BE2C (cell line): ENCODE data around the gene JPH4.

Experiments
- DNase-seq: peaks from one replicate; pipeline ENCODE4 v3.0.0-alpha.2; 2020
- H3K27me3 ChIP-seq: fragments of 250-450 bp; sonication (Bioruptor Pico); 2 replicates; pipeline ENCODE4 v1.5.1; 2020; ENCODE audit warnings: mild to moderate bottlenecking
- H3K36me3 ChIP-seq: fragments of 250-450 bp; sonication (Bioruptor Pico); 2 replicates; pipeline ENCODE4 v1.5.1; 2020; ENCODE audit warnings: mild to moderate bottlenecking
- H3K4me1 ChIP-seq: fragments of 250-450 bp; sonication (Bioruptor Pico); 2 replicates; pipeline ENCODE4 v1.5.1; 2020
- H3K4me3 ChIP-seq: 2 replicates; pipeline ENCODE4 v1.5.1; 2011; ENCODE audit warnings: low read depth, low read length
- H3K9me3 ChIP-seq: fragments of 250-450 bp; sonication (Bioruptor Pico); 2 replicates; pipeline ENCODE4 v1.5.1; 2020
- CTCF ChIP-seq: IDR thresholded peaks from 2 replicates; pipeline ENCODE4 v1.5.1; 2012; ENCODE audit warnings: mild to moderate bottlenecking, low read depth, low read length

The JPH4 gene

GRCh38 chr14:23525611-23526010, 53.0 kb downstream of the JPH4 start:
- no peak for DNase-seq
- Histone ChIP-seq H3K27me3 (no peaks in the 10 kb centered on the region), H3K36me3 (no peaks in the 10 kb centered on the region; the same call in 1 of the 2 replicates), H3K4me3 (no peak overlapping the region), H3K9me3 (no peaks in the 10 kb centered on the region), H3K4me1 (no peaks in the 10 kb centered on the region)
- no peak for TF ChIP-seq CTCF

DNA sequence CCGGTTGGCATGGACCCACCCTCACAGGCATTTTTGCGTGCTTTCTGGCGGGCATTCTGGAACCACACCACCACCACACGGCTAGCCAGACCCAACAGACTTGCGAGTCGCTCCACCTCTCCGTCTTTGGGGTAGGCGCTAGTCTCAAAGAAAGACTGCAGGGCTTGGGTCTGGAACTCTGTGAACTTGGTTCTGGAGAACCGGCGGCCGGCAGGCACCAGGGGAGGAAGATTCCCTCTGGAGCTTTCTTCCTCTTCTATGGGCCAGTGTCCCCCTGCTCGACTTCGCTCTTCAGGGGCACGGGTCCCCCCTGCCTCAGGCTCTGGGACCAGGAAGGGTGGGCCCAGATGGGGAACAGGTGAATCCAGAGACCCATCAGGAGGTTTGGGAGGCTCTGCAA, 53.6 kb downstream of the JPH4 start:
- H3K4me3 ChIP-seq = no peak overlapping the region
- no peaks in the 10 kb centered on the region for H3K9me3 ChIP-seq
- no peak for TF ChIP-seq CTCF
- H3K27me3 ChIP-seq = no peaks in the 10 kb centered on the region
- DNase-seq = no peak
- no peaks in the 10 kb centered on the region for H3K4me1 ChIP-seq
- no peaks in the 10 kb centered on the region; the same call in 1 of the 2 replicates for H3K36me3 ChIP-seq

- Histone ChIP-seq H3K4me1 (no peaks in the 10 kb centered on the region), H3K27me3 (no peaks in the 10 kb centered on the region), H3K9me3 (no peaks in the 10 kb centered on the region), H3K4me3 (no peak overlapping the region), H3K36me3 (no peaks in the 10 kb centered on the region; the same call in 1 of the 2 replicates)
- no peak for TF ChIP-seq CTCF
- DNase-seq = no peak
Observed at GRCh38 chr14:23523229-23524016, 55.2 kb downstream of the JPH4 start.

DNA sequence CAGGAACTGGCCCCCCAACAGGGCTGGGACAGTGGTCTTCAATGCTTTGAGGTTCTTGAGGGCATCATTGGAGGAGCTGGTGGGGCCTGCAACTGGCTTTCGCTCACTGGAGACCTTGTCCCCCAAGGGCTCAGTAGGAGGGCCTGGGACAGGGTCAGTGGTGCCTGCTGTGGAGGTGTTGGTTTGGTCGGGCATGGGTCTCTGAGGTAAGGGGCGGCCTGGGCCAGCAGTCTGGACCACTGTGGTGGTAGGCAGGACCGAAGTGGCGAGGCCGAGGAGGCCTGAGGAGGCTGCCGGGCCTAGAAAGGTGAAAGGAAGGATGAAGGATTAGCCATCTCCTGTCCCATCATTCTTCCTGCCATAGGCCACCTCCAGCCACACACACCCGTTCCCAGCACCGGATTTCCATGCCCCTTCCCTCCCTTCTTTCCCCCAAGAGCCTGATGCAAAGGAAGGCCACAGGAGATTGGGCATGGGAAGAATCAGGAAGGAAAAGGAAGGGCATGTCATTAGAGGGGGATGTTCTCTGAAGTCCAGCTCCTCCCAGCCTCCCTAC, 55.9 kb downstream of the JPH4 start:
- H3K9me3 ChIP-seq = no peaks in the 10 kb centered on the region
- TF ChIP-seq CTCF = no peak
- no peaks in the 10 kb centered on the region for H3K27me3 ChIP-seq
- H3K4me3 ChIP-seq = no peak overlapping the region
- H3K4me1 ChIP-seq = no peaks in the 10 kb centered on the region
- no peaks in the 10 kb centered on the region; the same call in 1 of the 2 replicates for H3K36me3 ChIP-seq
- DNase-seq = no peak

DNA sequence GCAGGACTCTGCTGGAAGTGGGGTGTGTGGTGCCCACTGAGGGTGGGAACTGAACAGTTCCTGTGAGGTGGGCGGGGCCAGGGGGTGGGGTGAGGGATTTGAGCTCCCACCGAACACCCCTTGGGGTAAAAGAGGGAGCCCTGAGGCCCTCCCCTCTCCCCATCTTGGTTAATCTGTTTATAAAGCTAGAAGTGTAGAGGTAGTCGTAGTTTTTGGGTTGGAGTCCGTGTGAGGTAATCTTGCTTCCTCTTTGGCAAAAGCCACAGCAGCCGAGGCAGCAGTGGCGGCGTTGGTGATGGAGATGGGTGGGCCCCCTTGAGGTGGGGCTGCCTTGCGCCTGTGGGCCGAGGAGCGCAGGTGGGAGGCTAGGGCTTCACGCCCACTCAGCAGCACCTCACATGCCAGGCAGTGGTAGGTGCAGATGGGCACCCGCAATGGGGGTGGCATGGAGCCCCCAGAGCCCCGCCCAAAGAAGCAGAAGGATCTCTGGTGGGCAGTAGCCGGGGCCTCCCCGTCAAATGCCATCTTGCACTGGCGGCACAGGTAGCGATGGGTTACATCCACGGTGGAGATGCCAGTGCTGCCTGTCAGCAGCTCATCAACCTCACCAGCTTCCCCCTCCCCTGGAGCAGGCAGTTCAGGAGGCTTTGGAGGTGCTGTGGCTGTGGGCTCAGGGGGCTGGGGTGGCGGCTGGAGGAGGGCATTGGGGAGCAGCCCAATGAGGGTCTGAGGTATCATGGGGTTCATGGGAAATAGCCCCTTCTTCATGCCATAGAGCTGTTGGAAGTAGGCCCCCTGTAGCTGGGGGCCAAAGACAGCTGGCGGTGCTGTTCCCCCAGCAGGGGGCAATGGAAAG, 56.6 kb downstream of the JPH4 start:
- Histone ChIP-seq H3K9me3 (no peaks in the 10 kb centered on the region), H3K36me3 (no peaks in the 10 kb centered on the region; the same call in 1 of the 2 replicates), H3K4me1 (no peaks in the 10 kb centered on the region), H3K4me3 (no peak overlapping the region), H3K27me3 (no peaks in the 10 kb centered on the region)
- TF ChIP-seq CTCF = no peak
- DNase-seq = no peak
